ENCODE data around the gene LRP5. TPM values are rescaled to one million over a fixed set of nuclear protein-coding genes. Genes with fewer than 3 reads are reported as not detected.

The LRP5 gene
- total and polyA plus RNA-seq, 9 of the 15 experiments (the other 6 are each of a cell fraction or from before 2014, with no cell fraction given): 0.48 to 44.2 (median 13.5) TPM

DNA sequence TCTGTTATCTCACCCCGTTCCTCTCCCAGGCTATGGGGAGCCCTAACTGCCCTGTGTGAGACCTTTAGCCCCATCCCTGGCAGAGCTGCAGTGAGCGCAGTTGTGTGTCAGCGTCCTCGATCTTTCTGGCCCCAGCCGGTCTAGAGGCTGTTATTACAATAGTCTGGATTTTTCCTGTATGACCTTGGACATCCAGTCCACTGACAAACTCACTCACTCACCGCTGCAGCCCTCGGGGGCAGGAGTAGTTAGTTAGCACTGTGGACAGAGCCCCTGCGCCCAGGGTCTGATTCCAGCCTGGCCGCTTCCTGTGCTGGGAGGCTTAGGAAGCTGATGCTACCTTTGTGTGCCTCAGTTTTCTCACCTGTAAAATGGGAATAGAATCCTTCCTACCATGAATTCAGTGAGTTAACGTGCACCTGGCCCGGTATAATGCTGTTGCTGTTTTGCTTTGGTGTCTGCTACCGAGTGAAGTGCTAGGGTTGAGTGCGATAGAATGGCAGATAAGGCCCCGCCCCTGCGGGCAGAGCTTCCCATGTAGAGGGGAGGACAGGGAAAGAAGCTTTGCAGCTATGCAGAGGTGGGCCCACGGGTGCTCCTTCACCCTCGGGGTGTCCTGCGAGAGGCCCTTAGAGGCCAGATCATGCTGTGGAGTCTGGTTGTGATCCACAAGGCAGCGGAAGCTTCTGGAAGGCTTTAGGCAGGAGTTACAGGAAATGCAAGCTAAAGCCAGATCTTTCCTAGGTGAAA lies 3.0 kb downstream of the LRP5 start (continued):
- TF ChIP-seq ILK (tag; IDR thresholded peaks at IDR 0.05; ENCODE audit: borderline replicate concordance, low read depth) (no peak), MEIS2 (IDR thresholded peaks at IDR 0.05; ENCODE audit: partially characterized antibody) (no peak), ZNF165 (CRISPR knock-in tag; IDR thresholded peaks at IDR 0.05; ENCODE audit: borderline replicate concordance) (no peak), PTTG1 (tag; IDR thresholded peaks at IDR 0.05; ENCODE audit: low read depth) (no peak), CEBPB (tag; IDR thresholded peaks at IDR 0.05) (no peak), MBD2 (IDR thresholded peaks at IDR 0.05; ENCODE audit: borderline replicate concordance, low read depth) (no peak), ZNF311 (CRISPR knock-in tag; IDR thresholded peaks at IDR 0.05) (no peak), BACH1 (tag; IDR thresholded peaks at IDR 0.05) (no peak), ZNF431 (CRISPR knock-in tag; IDR thresholded peaks at IDR 0.05) (no peak), RCOR1 (IDR thresholded peaks at IDR 0.05; ENCODE audit: borderline replicate concordance in 1 of 2, low read depth in 2 of 2, low read length in 2 of 2) (peak in 1 of 2 experiments; percentile 63; a peak in 1 of 4 replicates), TAF1 (IDR thresholded peaks at IDR 0.05; ENCODE audit: control insufficient read depth, extremely low read depth, insufficient read depth, low read length, severe bottlenecking) (peak; percentile 7)
- TF ChIP-seq, protein P1, sequence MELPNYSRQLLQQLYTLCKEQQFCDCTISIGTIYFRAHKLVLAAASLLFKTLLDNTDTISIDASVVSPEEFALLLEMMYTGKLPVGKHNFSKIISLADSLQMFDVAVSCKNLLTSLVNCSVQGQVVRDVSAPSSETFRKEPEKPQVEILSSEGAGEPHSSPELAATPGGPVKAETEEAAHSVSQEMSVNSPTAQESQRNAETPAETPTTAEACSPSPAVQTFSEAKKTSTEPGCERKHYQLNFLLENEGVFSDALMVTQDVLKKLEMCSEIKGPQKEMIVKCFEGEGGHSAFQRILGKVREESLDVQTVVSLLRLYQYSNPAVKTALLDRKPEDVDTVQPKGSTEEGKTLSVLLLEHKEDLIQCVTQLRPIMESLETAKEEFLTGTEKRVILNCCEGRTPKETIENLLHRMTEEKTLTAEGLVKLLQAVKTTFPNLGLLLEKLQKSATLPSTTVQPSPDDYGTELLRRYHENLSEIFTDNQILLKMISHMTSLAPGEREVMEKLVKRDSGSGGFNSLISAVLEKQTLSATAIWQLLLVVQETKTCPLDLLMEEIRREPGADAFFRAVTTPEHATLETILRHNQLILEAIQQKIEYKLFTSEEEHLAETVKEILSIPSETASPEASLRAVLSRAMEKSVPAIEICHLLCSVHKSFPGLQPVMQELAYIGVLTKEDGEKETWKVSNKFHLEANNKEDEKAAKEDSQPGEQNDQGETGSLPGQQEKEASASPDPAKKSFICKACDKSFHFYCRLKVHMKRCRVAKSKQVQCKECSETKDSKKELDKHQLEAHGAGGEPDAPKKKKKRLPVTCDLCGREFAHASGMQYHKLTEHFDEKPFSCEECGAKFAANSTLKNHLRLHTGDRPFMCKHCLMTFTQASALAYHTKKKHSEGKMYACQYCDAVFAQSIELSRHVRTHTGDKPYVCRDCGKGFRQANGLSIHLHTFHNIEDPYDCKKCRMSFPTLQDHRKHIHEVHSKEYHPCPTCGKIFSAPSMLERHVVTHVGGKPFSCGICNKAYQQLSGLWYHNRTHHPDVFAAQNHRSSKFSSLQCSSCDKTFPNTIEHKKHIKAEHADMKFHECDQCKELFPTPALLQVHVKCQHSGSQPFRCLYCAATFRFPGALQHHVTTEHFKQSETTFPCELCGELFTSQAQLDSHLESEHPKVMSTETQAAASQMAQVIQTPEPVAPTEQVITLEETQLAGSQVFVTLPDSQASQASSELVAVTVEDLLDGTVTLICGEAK (IDR thresholded peaks at IDR 0.05): no peak
- TF ChIP-seq, protein P1 (CRISPR knock-in tag; IDR thresholded peaks at IDR 0.05): no peak
- TF ChIP-seq, protein P2, sequence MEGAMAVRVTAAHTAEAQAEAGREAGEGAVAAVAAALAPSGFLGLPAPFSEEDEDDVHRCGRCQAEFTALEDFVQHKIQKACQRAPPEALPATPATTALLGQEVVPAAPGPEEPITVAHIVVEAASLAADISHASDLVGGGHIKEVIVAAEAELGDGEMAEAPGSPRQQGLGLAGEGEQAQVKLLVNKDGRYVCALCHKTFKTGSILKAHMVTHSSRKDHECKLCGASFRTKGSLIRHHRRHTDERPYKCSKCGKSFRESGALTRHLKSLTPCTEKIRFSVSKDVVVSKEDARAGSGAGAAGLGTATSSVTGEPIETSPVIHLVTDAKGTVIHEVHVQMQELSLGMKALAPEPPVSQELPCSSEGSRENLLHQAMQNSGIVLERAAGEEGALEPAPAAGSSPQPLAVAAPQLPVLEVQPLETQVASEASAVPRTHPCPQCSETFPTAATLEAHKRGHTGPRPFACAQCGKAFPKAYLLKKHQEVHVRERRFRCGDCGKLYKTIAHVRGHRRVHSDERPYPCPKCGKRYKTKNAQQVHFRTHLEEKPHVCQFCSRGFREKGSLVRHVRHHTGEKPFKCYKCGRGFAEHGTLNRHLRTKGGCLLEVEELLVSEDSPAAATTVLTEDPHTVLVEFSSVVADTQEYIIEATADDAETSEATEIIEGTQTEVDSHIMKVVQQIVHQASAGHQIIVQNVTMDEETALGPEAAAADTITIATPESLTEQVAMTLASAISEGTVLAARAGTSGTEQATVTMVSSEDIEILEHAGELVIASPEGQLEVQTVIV (CRISPR knock-in tag; IDR thresholded peaks at IDR 0.05; ENCODE audit: borderline replicate concordance): no peak
- TF ChIP-seq, protein P3, sequence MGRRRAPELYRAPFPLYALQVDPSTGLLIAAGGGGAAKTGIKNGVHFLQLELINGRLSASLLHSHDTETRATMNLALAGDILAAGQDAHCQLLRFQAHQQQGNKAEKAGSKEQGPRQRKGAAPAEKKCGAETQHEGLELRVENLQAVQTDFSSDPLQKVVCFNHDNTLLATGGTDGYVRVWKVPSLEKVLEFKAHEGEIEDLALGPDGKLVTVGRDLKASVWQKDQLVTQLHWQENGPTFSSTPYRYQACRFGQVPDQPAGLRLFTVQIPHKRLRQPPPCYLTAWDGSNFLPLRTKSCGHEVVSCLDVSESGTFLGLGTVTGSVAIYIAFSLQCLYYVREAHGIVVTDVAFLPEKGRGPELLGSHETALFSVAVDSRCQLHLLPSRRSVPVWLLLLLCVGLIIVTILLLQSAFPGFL (CRISPR knock-in tag; IDR thresholded peaks at IDR 0.05): 0 out of 2 replicates have a peak, but pooled peaks have one; percentile 46

Data from K562 (cell line).